ENCODE results near the gene SOD3.

Gene SOD3

GRCh38 chr4:24794916-24795665 is at the start of gene SOD3:
SOD3 (plus strand) TSS chr4:24795573; CDS start chr4:24799522, 3,949 bp downstream.
- no peak for DNase-seq (ENCODE audit: low read depth in 2 of 2)

- DNase-seq (ENCODE audit: low read depth in 2 of 2) = no peak
Measured at GRCh38 chr4:24747234-24747975, 48.0 kb upstream of the SOD3 start.

- no peak for DNase-seq (ENCODE audit: low read depth in 2 of 2)
Measured at GRCh38 chr4:24748023-24748422, 47.4 kb upstream of the SOD3 start.

- DNase-seq (ENCODE audit: low read depth in 2 of 2) = no peak
Measured at GRCh38 chr4:24748758-24749350, 46.5 kb upstream of the SOD3 start.

- DNase-seq (ENCODE audit: low read depth in 2 of 2) = no peak
Measured at GRCh38 chr4:24750106-24750505, 45.3 kb upstream of the SOD3 start.

GRCh38 chr4:24751926-24752539 is 43.3 kb upstream of the SOD3 start:
- no peak for DNase-seq (ENCODE audit: low read depth in 2 of 2)

- no peak for DNase-seq (ENCODE audit: low read depth in 2 of 2)
Measured at GRCh38 chr4:24753519-24753918, 41.9 kb upstream of the SOD3 start.

GRCh38 chr4:24754571-24754970 is 40.8 kb upstream of the SOD3 start:
- DNase-seq (ENCODE audit: low read depth in 2 of 2) = no peak

GRCh38 chr4:24763631-24764297 is 31.6 kb upstream of the SOD3 start:
- DNase-seq (ENCODE audit: low read depth in 2 of 2) = no peak

- no peak for DNase-seq (ENCODE audit: low read depth in 2 of 2)
Measured at GRCh38 chr4:24764345-24764744, 31.0 kb upstream of the SOD3 start.

GRCh38 chr4:24765376-24765988 is 29.9 kb upstream of the SOD3 start:
- DNase-seq (ENCODE audit: low read depth in 2 of 2) = no peak

- no peak for DNase-seq (ENCODE audit: low read depth in 2 of 2)
Measured at GRCh38 chr4:24768006-24768405, 27.4 kb upstream of the SOD3 start.

- DNase-seq (ENCODE audit: low read depth in 2 of 2) = no peak
Measured at GRCh38 chr4:24768604-24769003, 26.8 kb upstream of the SOD3 start.

- no peak for DNase-seq (ENCODE audit: low read depth in 2 of 2)
Measured at GRCh38 chr4:24769571-24769970, 25.8 kb upstream of the SOD3 start.

- no peak for DNase-seq (ENCODE audit: low read depth in 2 of 2)
Measured at GRCh38 chr4:24770032-24770584, 25.3 kb upstream of the SOD3 start.

GRCh38 chr4:24770667-24771066 is 24.7 kb upstream of the SOD3 start:
- no peak for DNase-seq (ENCODE audit: low read depth in 2 of 2)

GRCh38 chr4:24771241-24771640 is 24.1 kb upstream of the SOD3 start:
- DNase-seq (ENCODE audit: low read depth in 2 of 2) = no peak

- no peak for DNase-seq (ENCODE audit: low read depth in 2 of 2)
Measured at GRCh38 chr4:24772061-24772705, 23.2 kb upstream of the SOD3 start.

- DNase-seq (ENCODE audit: low read depth in 2 of 2) = no peak
Measured at GRCh38 chr4:24772952-24773351, 22.4 kb upstream of the SOD3 start.

GRCh38 chr4:24774452-24774851 is 20.9 kb upstream of the SOD3 start:
- DNase-seq (ENCODE audit: low read depth in 2 of 2) = no peak
